Measurements from ENCODE around the gene RALGPS2. TPM values are rescaled to one million over a fixed set of nuclear protein-coding genes. Genes with fewer than 3 reads are reported as not detected.
"Not testable (repeated sequence)": the region's sequence is repeated elsewhere in the genome, so short reads cannot be mapped to it uniquely, and the experiment has no call there.

Gene RALGPS2
- total RNA-seq, 1 donor from 2014 or later: 207 TPM

- Mint-ChIP-seq H3K27me3 (peaks cover 9% of the 10 kb centered on the region), H3K4me1 (no peaks in the 10 kb centered on the region), H3K4me3 (no peak overlapping the region), H3K27ac (no peak overlapping the region), H3K9me3 (no peaks in the 10 kb centered on the region), H3K36me3 (ENCODE audit: low read depth) (no peaks in the 10 kb centered on the region)
- CTCF ChIA-PET: no interaction called here
- intact Hi-C loops (cut with micrococcal nuclease): no loop called here
- POLR2A ChIA-PET: no interaction called here
- no peak for ATAC-seq (ENCODE audit: low read depth)
- DNase-seq: no peak
- TF ChIP-seq CTCF (IDR thresholded peaks at IDR 0.05): no peak
Observed at GRCh38 chr1:178947677-178947981, 222.6 kb downstream of the RALGPS2 start.

GRCh38 chr1:178948676-178949075 lies 223.6 kb downstream of the RALGPS2 start:
- POLR2A ChIA-PET: no interaction called here
- H3K4me3 Mint-ChIP-seq: no peak overlapping the region
- DNase-seq: no peak
- H3K4me1 Mint-ChIP-seq: no peaks in the 10 kb centered on the region
- H3K27ac Mint-ChIP-seq: no peak overlapping the region
- H3K27me3 Mint-ChIP-seq: peaks cover 9% of the 10 kb centered on the region
- H3K9me3 Mint-ChIP-seq: no peaks in the 10 kb centered on the region
- CTCF ChIA-PET: no interaction called here
- TF ChIP-seq CTCF (IDR thresholded peaks at IDR 0.05): no peak
- no peaks in the 10 kb centered on the region for H3K36me3 Mint-ChIP-seq (ENCODE audit: low read depth)
- intact Hi-C loops (cut with micrococcal nuclease): no loop called here
- ATAC-seq (ENCODE audit: low read depth): no peak

- peaks cover 12% of the 10 kb centered on the region for H3K27me3 Mint-ChIP-seq
- POLR2A ChIA-PET; DNase-seq; CTCF ChIA-PET; H3K27ac Mint-ChIP-seq; H3K4me1 Mint-ChIP-seq; intact Hi-C loops (cut with micrococcal nuclease); H3K4me3 Mint-ChIP-seq; ATAC-seq (ENCODE audit: low read depth); H3K9me3 Mint-ChIP-seq; H3K36me3 Mint-ChIP-seq (ENCODE audit: low read depth): not testable (repeated sequence)
Observed at GRCh38 chr1:178949866-178950265, 224.8 kb downstream of the RALGPS2 start.

DNA sequence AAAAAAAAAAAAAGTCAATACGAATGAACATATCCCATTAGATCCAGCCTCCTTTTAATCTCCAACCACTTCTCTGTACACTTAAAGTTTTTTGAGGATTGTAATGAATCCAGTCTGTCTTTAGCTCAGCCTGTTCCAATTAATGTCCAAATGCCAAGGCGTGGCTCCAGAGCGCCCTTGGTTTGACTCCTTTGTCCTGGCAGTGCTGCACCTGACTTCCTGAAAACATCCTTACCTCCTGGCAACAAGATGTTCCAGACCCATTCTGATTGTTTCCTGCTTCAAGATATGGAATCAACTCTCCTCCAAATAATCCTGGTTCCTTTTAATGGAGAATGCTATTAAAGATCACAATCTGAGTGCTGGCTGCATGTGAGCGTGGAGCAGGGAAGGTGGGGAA lies 226.6 kb downstream of the RALGPS2 start:
- no peak for TF ChIP-seq CTCF (IDR thresholded peaks at IDR 0.05)
- Mint-ChIP-seq H3K4me3 (no peak overlapping the region), H3K27me3 (peaks cover 12% of the 10 kb centered on the region), H3K9me3 (no peaks in the 10 kb centered on the region), H3K36me3 (ENCODE audit: low read depth) (no peaks in the 10 kb centered on the region), H3K4me1 (no peaks in the 10 kb centered on the region), H3K27ac (no peak overlapping the region)
- ChIA-PET CTCF (no interaction called here), POLR2A (no interaction called here)
- DNase-seq (no peak), ATAC-seq (ENCODE audit: low read depth) (no peak)
- intact Hi-C loops (cut with micrococcal nuclease): no loop called here

- no peak for ATAC-seq (ENCODE audit: low read depth)
- CTCF ChIA-PET: interaction anchor here (1.1 kb wide), 1 partner anchor 50 kb away, joined by 3 read pairs; no protein-coding TSS in a partner anchor
- H3K4me3 Mint-ChIP-seq: no peak overlapping the region
Observed at GRCh38 chr1:178953034-178953433, 228.0 kb downstream of the RALGPS2 start.

More at GRCh38 chr1:178953034-178953433, 228.0 kb downstream of the RALGPS2 start:
- Mint-ChIP-seq H3K27me3 (peaks cover 10% of the 10 kb centered on the region), H3K9me3 (no peaks in the 10 kb centered on the region), H3K4me1 (no peaks in the 10 kb centered on the region), H3K36me3 (ENCODE audit: low read depth) (no peaks in the 10 kb centered on the region), H3K27ac (no peak overlapping the region)
- no peak for DNase-seq
- intact Hi-C loops (cut with micrococcal nuclease): no loop called here
- POLR2A ChIA-PET: no interaction called here
- TF ChIP-seq CTCF (IDR thresholded peaks at IDR 0.05): no peak
